GM12878 (cell line): ENCODE measurements around the gene FSD1L. TPM values are rescaled to one million over a fixed set of nuclear protein-coding genes. Genes with fewer than 3 reads are reported as not detected.

Experiments
- KDM1A ChIP-seq: fragments of 200-600 bp; sonication (generic); IDR thresholded peaks from 2 replicates; pipeline ENCODE4 v1.6.1; 2016; ENCODE audit warnings: borderline replicate concordance
- ZNF24 ChIP-seq: fragments of 450-650 bp; IDR thresholded peaks from 2 replicates; pipeline ENCODE4 v1.6.1; 2017; ENCODE audit warnings: antibody characterized with exemption, mild to moderate bottlenecking
- polyA plus RNA-seq, 11 experiments: library from polyadenylated mRNA; depleted of rRNA in 4 of 11; unstranded in 6 of 11; stranded (reverse) in 5 of 11; fragments of >200 nt; fragmentation: Nextera tagmentation in 4 of 11; fragmentation: Illumina TruSeq in 1 of 11; extraction: Ambion mirVana in 4 of 11; extraction: Trizol in 1 of 11; gene quantifications; 1 replicate in 1 of 11; 2 replicates in 10 of 11; pipeline versions ENCODE4 v1.2.1 to v1.2.3, GENCODE V29; 2011 to 2016; ENCODE audit warnings: inconsistent platforms in 2 of 11, missing spikeins in 2 of 11, low read depth in 1 of 11
- total RNA-seq, 4 experiments: library from RNA; depleted of rRNA in 3 of 4; stranded (reverse); fragments of >200 nt in 3 of 4; fragmentation: Illumina TruSeq in 1 of 4; extraction: Trizol in 1 of 4; gene quantifications; 2 replicates each; pipeline versions ENCODE4 v1.2.1 to v1.2.3, GENCODE V29; 2013 to 2021
- TF ChIP-seq, protein P1 (sequence below): fragments of 450-650 bp; IDR thresholded peaks from 2 replicates; pipeline ENCODE4 v1.6.1; 2016; ENCODE audit warnings: mild to moderate bottlenecking, moderate library complexity, borderline replicate concordance
- TF ChIP-seq, protein P2 (sequence below): fragments of 450-650 bp; formaldehyde crosslinking; IDR thresholded peaks from 2 replicates; pipeline ENCODE4 v1.5.0; 2022; ENCODE audit warnings: mild to moderate bottlenecking, missing genetic modification characterization

Gene FSD1L
- total and polyA plus RNA-seq, 10 of the 15 experiments (the other 5 are each of a cell fraction or from before 2014, with no cell fraction given), result 11.9 to 52.4 (median 17.0) TPM

DNA sequence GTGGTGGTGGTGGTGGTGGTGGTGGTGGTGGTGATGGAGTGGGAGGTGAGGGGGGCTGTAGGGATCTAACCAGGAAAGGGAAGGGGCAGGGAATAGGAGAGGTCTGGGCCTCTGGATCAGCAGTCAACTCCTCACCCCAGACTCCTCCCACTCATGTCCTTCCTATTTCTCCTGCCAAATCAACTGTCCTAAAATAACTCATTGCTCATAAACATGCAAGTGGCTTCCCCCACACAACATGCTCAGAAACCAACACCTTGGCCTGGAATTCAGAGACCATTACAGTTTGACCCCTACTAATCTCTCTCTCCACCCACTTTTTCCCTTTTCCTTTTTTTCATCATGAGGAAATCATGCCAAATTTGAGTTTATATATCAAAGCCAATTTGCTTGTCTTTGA is 8.4 kb upstream of the FSD1L start (continued):
- TF ChIP-seq, protein P1, sequence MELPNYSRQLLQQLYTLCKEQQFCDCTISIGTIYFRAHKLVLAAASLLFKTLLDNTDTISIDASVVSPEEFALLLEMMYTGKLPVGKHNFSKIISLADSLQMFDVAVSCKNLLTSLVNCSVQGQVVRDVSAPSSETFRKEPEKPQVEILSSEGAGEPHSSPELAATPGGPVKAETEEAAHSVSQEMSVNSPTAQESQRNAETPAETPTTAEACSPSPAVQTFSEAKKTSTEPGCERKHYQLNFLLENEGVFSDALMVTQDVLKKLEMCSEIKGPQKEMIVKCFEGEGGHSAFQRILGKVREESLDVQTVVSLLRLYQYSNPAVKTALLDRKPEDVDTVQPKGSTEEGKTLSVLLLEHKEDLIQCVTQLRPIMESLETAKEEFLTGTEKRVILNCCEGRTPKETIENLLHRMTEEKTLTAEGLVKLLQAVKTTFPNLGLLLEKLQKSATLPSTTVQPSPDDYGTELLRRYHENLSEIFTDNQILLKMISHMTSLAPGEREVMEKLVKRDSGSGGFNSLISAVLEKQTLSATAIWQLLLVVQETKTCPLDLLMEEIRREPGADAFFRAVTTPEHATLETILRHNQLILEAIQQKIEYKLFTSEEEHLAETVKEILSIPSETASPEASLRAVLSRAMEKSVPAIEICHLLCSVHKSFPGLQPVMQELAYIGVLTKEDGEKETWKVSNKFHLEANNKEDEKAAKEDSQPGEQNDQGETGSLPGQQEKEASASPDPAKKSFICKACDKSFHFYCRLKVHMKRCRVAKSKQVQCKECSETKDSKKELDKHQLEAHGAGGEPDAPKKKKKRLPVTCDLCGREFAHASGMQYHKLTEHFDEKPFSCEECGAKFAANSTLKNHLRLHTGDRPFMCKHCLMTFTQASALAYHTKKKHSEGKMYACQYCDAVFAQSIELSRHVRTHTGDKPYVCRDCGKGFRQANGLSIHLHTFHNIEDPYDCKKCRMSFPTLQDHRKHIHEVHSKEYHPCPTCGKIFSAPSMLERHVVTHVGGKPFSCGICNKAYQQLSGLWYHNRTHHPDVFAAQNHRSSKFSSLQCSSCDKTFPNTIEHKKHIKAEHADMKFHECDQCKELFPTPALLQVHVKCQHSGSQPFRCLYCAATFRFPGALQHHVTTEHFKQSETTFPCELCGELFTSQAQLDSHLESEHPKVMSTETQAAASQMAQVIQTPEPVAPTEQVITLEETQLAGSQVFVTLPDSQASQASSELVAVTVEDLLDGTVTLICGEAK, result no peak
- TF ChIP-seq ZNF24 (no peak), KDM1A (no peak)
- TF ChIP-seq, protein P2, sequence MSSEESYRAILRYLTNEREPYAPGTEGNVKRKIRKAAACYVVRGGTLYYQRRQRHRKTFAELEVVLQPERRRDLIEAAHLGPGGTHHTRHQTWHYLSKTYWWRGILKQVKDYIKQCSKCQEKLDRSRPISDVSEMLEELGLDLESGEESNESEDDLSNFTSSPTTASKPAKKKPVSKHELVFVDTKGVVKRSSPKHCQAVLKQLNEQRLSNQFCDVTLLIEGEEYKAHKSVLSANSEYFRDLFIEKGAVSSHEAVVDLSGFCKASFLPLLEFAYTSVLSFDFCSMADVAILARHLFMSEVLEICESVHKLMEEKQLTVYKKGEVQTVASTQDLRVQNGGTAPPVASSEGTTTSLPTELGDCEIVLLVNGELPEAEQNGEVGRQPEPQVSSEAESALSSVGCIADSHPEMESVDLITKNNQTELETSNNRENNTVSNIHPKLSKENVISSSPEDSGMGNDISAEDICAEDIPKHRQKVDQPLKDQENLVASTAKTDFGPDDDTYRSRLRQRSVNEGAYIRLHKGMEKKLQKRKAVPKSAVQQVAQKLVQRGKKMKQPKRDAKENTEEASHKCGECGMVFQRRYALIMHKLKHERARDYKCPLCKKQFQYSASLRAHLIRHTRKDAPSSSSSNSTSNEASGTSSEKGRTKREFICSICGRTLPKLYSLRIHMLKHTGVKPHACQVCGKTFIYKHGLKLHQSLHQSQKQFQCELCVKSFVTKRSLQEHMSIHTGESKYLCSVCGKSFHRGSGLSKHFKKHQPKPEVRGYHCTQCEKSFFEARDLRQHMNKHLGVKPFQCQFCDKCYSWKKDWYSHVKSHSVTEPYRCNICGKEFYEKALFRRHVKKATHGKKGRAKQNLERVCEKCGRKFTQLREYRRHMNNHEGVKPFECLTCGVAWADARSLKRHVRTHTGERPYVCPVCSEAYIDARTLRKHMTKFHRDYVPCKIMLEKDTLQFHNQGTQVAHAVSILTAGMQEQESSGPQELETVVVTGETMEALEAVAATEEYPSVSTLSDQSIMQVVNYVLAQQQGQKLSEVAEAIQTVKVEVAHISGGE (CRISPR knock-in tag), result no peak
